ENCODE results near the gene ZBTB21. TPM values are rescaled to one million over a fixed set of nuclear protein-coding genes. Genes with fewer than 3 reads are reported as not detected.

ZBTB21 gene
- polyA plus RNA-seq, 1 of the 3 experiments (the other 2 are of a cell fraction), result 2.9 TPM

GRCh38 chr21:42032266-42032665 lies 22.1 kb upstream of the ZBTB21 start:
- Histone ChIP-seq H3K4me3 (ENCODE audit: low read depth in 2 of 2, low read length in 1 of 2) (no peak overlapping the region), H3K4me1 (ENCODE audit: control insufficient read depth in 1 of 2, insufficient read depth in 2 of 2, low read depth in 1 of 2, low read length in 1 of 2) (no peaks in the 10 kb centered on the region), H4K20me1 (ENCODE audit: insufficient read depth) (no peaks in the 10 kb centered on the region), H3K27me3 (ENCODE audit: insufficient read depth) (peaks cover 5% of the 10 kb centered on the region), H3K9ac (no peak overlapping the region), H3K79me2 (ENCODE audit: insufficient read depth) (no peaks in the 10 kb centered on the region), H3K27ac (ENCODE audit: low read depth in 2 of 2, low read length in 1 of 2) (no peak overlapping the region), H3K9me2 (no peaks in the 10 kb centered on the region), H3K4me2 (no peak overlapping the region), H2AFZ (ENCODE audit: low read depth) (no peak overlapping the region), H3K9me3 (no peaks in the 10 kb centered on the region), H3K36me3 (replicated peaks in 1 of 2; ENCODE audit: control insufficient read depth in 1 of 2, insufficient read depth in 2 of 2, low read length in 1 of 2) (no peaks in the 10 kb centered on the region), H3F3A (replicated peaks; ENCODE audit: insufficient read depth) (no peaks in the 10 kb centered on the region)
- DNase-seq, result no peak
- WGBS (ENCODE audit: low lambda C conversion rate), result 45% methylated on average over 2 of the region's 2 CpGs
- no peak for TF ChIP-seq NFIC (IDR thresholded peaks at IDR 0.05; ENCODE audit: borderline replicate concordance)
- ChIA-PET CTCF (interaction anchor here (2.1 kb wide), 1 partner anchor 75 kb away, joined by 7 read pairs; no protein-coding TSS in a partner anchor), POLR2A (no interaction called here)

- ChIA-PET POLR2A (no interaction called here), CTCF (interaction anchor here (2.1 kb wide), 1 partner anchor 75 kb away, joined by 7 read pairs; no protein-coding TSS in a partner anchor)
- H3K27me3 ChIP-seq (ENCODE audit: insufficient read depth), result peaks cover 5% of the 10 kb centered on the region
- WGBS (ENCODE audit: low lambda C conversion rate), result 60% methylated on average over 4 of the region's 4 CpGs
- H3K9me2 ChIP-seq, result no peaks in the 10 kb centered on the region
- H3K9me3 ChIP-seq, result no peaks in the 10 kb centered on the region
- DNase-seq, result no peak
- H3K9ac ChIP-seq, result no peak overlapping the region
- no peaks in the 10 kb centered on the region for H3K79me2 ChIP-seq (ENCODE audit: insufficient read depth)
- no peaks in the 10 kb centered on the region for H3K36me3 ChIP-seq (replicated peaks in 1 of 2; ENCODE audit: control insufficient read depth in 1 of 2, insufficient read depth in 2 of 2, low read length in 1 of 2)
- no peak overlapping the region for H3K4me2 ChIP-seq
- TF ChIP-seq FOXJ3 (CRISPR knock-in tag; IDR thresholded peaks at IDR 0.05), result no peak
- TF ChIP-seq ZBTB33 (IDR thresholded peaks at IDR 0.05; ENCODE audit: borderline replicate concordance, low read depth), result no peak
- no peak overlapping the region for H2AFZ ChIP-seq (ENCODE audit: low read depth)
- no peak overlapping the region for H3K27ac ChIP-seq (ENCODE audit: low read depth in 2 of 2, low read length in 1 of 2)
- no peaks in the 10 kb centered on the region for H3K4me1 ChIP-seq (ENCODE audit: control insufficient read depth in 1 of 2, insufficient read depth in 2 of 2, low read depth in 1 of 2, low read length in 1 of 2)
- H3K4me3 ChIP-seq (ENCODE audit: low read depth in 2 of 2, low read length in 1 of 2), result no peak overlapping the region
- no peaks in the 10 kb centered on the region for H3F3A ChIP-seq (replicated peaks; ENCODE audit: insufficient read depth)
- H4K20me1 ChIP-seq (ENCODE audit: insufficient read depth), result no peaks in the 10 kb centered on the region
Measured at GRCh38 chr21:42031816-42032215, 21.7 kb upstream of the ZBTB21 start.

DNA sequence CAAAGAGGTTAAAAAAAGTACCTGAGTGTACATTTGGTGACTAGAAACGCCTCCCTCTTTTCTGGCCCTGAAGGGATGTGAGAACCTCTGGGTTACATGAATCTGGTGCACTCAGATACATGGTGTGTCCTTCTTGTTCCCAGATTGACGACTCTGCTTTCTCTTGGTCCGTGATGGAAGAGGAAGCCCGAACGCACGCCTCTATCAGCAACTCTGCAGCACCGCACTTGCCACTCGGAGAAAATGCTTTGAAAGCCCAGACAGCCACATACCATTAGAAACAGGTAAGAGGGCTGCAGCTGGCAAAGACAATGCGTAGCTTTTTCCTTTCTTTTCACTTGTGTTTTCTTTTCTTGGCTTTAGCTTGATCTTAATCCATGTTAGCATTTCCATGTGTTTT lies 21.1 kb upstream of the ZBTB21 start:
- no peak for DNase-seq
- Histone ChIP-seq H3K79me2 (ENCODE audit: insufficient read depth) (no peaks in the 10 kb centered on the region), H3K36me3 (replicated peaks in 1 of 2; ENCODE audit: control insufficient read depth in 1 of 2, insufficient read depth in 2 of 2, low read length in 1 of 2) (no peaks in the 10 kb centered on the region), H3K4me1 (ENCODE audit: control insufficient read depth in 1 of 2, insufficient read depth in 2 of 2, low read depth in 1 of 2, low read length in 1 of 2) (no peaks in the 10 kb centered on the region), H3F3A (replicated peaks; ENCODE audit: insufficient read depth) (no peaks in the 10 kb centered on the region), H3K27ac (ENCODE audit: low read depth in 2 of 2, low read length in 1 of 2) (no peak overlapping the region), H3K9me2 (no peaks in the 10 kb centered on the region), H2AFZ (ENCODE audit: low read depth) (no peak overlapping the region; the same call in 1 of the 2 replicates), H4K20me1 (ENCODE audit: insufficient read depth) (no peaks in the 10 kb centered on the region), H3K9me3 (no peaks in the 10 kb centered on the region), H3K4me2 (no peak overlapping the region), H3K4me3 (ENCODE audit: low read depth in 2 of 2, low read length in 1 of 2) (no peak overlapping the region), H3K9ac (no peak overlapping the region), H3K27me3 (ENCODE audit: insufficient read depth) (peaks cover 5% of the 10 kb centered on the region)
- POLR2A ChIA-PET, result no interaction called here
- WGBS (ENCODE audit: low lambda C conversion rate), result 74% methylated on average over 9 of the region's 9 CpGs
- CTCF ChIA-PET, result interaction anchor here (1.5 to 2.1 kb wide), 2 partner anchors 76 to 86 kb away, joined by 4 to 7 read pairs; no protein-coding TSS in a partner anchor
- TF ChIP-seq, protein P1, sequence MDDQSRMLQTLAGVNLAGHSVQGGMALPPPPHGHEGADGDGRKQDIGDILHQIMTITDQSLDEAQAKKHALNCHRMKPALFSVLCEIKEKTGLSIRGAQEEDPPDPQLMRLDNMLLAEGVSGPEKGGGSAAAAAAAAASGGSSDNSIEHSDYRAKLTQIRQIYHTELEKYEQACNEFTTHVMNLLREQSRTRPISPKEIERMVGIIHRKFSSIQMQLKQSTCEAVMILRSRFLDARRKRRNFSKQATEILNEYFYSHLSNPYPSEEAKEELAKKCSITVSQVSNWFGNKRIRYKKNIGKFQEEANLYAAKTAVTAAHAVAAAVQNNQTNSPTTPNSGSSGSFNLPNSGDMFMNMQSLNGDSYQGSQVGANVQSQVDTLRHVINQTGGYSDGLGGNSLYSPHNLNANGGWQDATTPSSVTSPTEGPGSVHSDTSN (IDR thresholded peaks at IDR 0.05), result no peak
- TF ChIP-seq NFIC (IDR thresholded peaks at IDR 0.05; ENCODE audit: borderline replicate concordance) (no peak), MEF2A (IDR thresholded peaks at IDR 0.05; ENCODE audit: borderline replicate concordance, low read depth) (no peak), FOXM1 (IDR thresholded peaks at IDR 0.05; ENCODE audit: low read depth) (no peak), TAF1 (IDR thresholded peaks at IDR 0.05; ENCODE audit: borderline replicate concordance, low read depth, low read length) (no peak), EZH2phosphoT487 (IDR thresholded peaks at IDR 0.05; ENCODE audit: borderline replicate concordance, low read depth) (no peak), GABPA (IDR thresholded peaks at IDR 0.05; ENCODE audit: low read depth) (no peak), RAD21 (IDR thresholded peaks at IDR 0.05; ENCODE audit: low read length) (no peak), SMC3 (IDR thresholded peaks at IDR 0.05; ENCODE audit: low read depth, low read length) (no peak), YY1 (IDR thresholded peaks at IDR 0.05; ENCODE audit: low read depth) (no peak), NRF1 (IDR thresholded peaks at IDR 0.05; ENCODE audit: low read depth, low read length) (no peak), TCF12 (IDR thresholded peaks at IDR 0.05) (no peak), USF2 (IDR thresholded peaks at IDR 0.05; ENCODE audit: borderline replicate concordance, low read depth, low read length) (no peak), EP300 (IDR thresholded peaks at IDR 0.05; ENCODE audit: borderline replicate concordance in 1 of 2, low read depth in 1 of 2, low read length in 1 of 2) (no peak), SIN3A (IDR thresholded peaks at IDR 0.05; ENCODE audit: borderline replicate concordance, low read depth, low read length) (no peak)
- TF ChIP-seq, protein P2, sequence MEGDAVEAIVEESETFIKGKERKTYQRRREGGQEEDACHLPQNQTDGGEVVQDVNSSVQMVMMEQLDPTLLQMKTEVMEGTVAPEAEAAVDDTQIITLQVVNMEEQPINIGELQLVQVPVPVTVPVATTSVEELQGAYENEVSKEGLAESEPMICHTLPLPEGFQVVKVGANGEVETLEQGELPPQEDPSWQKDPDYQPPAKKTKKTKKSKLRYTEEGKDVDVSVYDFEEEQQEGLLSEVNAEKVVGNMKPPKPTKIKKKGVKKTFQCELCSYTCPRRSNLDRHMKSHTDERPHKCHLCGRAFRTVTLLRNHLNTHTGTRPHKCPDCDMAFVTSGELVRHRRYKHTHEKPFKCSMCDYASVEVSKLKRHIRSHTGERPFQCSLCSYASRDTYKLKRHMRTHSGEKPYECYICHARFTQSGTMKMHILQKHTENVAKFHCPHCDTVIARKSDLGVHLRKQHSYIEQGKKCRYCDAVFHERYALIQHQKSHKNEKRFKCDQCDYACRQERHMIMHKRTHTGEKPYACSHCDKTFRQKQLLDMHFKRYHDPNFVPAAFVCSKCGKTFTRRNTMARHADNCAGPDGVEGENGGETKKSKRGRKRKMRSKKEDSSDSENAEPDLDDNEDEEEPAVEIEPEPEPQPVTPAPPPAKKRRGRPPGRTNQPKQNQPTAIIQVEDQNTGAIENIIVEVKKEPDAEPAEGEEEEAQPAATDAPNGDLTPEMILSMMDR (IDR thresholded peaks at IDR 0.05), result no peak
